ENCODE measurements around the gene ADGRD2. TPM values are rescaled to one million over a fixed set of nuclear protein-coding genes. Genes with fewer than 3 reads are reported as not detected.

Gene ADGRD2
- total RNA-seq, 1 donor from 2014 or later = not detected

DNA sequence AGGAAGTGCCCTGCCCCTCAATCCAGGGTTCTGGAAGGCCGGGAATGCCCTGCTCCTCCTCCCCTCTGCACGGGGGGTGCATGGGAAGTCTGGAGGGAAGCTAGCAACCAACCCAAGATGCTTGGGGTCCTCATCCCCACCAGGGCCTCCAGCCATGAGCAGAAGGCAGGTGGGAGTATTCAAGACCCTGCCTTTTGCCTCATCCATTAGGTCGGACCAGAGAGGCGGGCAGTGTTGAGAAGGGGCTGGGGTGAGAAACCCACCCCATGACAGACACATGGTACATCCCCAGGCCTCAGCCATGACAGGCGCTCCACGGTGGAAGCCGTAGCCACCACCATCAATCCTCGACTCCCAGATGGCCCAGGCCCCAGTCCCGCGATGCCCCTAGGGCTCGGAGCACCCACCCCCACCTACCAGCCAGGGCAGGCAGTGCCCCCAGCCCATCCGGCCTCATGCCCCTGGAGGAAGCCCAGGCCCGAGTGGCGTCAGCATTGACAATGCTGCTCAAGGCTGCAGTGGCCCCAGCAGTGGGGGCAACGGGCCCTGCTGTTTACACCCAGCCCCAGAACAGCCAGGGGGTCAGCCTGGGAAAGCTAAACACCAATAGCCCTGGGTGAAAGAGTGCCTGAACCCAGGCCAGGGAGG, 48.4 kb downstream of the ADGRD2 start:
- H3K27ac Mint-ChIP-seq (ENCODE audit: unreplicated experiment) = no peak overlapping the region
- H3K9me3 Mint-ChIP-seq (ENCODE audit: unreplicated experiment) = no peaks in the 10 kb centered on the region
- H3K4me1 Mint-ChIP-seq (ENCODE audit: unreplicated experiment) = peaks cover under 1% of the 10 kb centered on the region
- no peaks in the 10 kb centered on the region for H3K36me3 Mint-ChIP-seq (ENCODE audit: unreplicated experiment)
- H3K4me3 Mint-ChIP-seq (ENCODE audit: unreplicated experiment) = no peak overlapping the region
- no peak for DNase-seq (ENCODE audit: extremely low spot score, unreplicated experiment)
- TF ChIP-seq, protein P1, sequence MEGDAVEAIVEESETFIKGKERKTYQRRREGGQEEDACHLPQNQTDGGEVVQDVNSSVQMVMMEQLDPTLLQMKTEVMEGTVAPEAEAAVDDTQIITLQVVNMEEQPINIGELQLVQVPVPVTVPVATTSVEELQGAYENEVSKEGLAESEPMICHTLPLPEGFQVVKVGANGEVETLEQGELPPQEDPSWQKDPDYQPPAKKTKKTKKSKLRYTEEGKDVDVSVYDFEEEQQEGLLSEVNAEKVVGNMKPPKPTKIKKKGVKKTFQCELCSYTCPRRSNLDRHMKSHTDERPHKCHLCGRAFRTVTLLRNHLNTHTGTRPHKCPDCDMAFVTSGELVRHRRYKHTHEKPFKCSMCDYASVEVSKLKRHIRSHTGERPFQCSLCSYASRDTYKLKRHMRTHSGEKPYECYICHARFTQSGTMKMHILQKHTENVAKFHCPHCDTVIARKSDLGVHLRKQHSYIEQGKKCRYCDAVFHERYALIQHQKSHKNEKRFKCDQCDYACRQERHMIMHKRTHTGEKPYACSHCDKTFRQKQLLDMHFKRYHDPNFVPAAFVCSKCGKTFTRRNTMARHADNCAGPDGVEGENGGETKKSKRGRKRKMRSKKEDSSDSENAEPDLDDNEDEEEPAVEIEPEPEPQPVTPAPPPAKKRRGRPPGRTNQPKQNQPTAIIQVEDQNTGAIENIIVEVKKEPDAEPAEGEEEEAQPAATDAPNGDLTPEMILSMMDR (IDR thresholded peaks at IDR 0.05) = no peak
- peaks cover 48% of the 10 kb centered on the region for H3K27me3 Mint-ChIP-seq (ENCODE audit: unreplicated experiment)

DNA sequence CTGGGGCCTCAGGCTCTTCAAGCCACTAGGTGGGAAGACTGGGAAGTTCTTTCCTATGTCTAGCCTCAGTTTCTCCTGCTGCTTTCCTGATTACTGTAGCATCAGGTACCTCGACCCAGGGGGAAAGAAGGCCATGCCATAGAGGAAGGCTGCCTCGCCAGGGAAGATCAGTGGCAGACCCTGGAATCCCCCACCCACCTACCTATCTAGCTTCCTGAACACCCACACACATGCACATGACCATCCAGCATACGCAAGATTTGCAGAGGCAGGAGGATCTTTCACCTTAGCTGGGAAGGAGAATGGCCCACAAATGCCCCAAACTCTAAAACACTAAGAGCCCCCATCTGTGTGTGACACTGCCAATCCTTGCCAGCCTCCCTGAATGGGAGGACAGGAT, 49.0 kb downstream of the ADGRD2 start:
- H3K27me3 Mint-ChIP-seq (ENCODE audit: unreplicated experiment) = peaks cover 49% of the 10 kb centered on the region

DNA sequence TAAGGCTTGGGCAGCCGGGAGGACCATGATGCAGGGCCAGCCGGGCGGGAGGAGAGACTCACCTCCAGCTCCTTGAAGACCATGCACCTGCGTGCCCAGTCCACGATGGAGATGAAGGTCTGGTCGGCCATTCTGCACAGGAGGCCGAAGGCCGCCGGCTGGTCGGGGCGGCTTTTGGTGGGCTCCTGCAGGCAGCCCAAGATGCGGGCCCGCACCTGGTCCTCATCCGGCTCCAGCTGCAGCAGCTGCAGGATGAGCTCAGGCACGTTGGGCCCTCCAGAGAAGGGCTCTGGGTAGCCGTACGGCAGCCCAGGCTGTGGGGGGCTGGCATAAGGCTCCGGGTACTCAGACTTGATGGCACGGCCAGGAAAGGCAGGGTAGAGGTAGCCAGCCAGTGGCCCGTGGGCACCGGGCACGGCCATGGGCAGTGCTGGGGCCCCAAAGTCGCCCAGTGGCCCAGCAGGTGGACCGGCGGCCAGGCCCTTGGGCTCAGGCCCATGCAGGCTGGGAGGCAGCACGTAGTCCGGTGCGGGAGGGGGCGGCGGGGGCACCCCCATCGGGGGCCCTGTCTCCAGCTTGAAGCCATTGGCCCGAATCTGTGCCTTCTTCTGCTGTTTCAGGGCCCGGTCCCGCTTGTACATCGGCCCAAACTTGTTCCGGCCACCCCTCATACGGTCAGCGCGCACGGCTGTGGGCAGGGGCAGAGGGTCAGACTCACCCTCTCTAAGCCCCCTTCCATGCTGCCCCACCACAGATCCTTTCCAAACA, 50.0 kb downstream of the ADGRD2 start:
- Mint-ChIP-seq H3K4me3 (ENCODE audit: unreplicated experiment) (no peak overlapping the region), H3K9me3 (ENCODE audit: unreplicated experiment) (no peaks in the 10 kb centered on the region), H3K36me3 (ENCODE audit: unreplicated experiment) (peaks cover 2% of the 10 kb centered on the region), H3K4me1 (ENCODE audit: unreplicated experiment) (peaks cover 5% of the 10 kb centered on the region), H3K27me3 (ENCODE audit: unreplicated experiment) (peaks cover 46% of the 10 kb centered on the region), H3K27ac (ENCODE audit: unreplicated experiment) (no peak overlapping the region)
- TF ChIP-seq, protein P1 (IDR thresholded peaks at IDR 0.05) = no peak
- no peak for DNase-seq (ENCODE audit: extremely low spot score, unreplicated experiment)

More for the DNA sequence above, 49.0 kb downstream of the ADGRD2 start:
- Mint-ChIP-seq H3K4me1 (ENCODE audit: unreplicated experiment) (peaks cover 5% of the 10 kb centered on the region), H3K4me3 (ENCODE audit: unreplicated experiment) (no peak overlapping the region), H3K9me3 (ENCODE audit: unreplicated experiment) (no peaks in the 10 kb centered on the region), H3K27ac (ENCODE audit: unreplicated experiment) (no peak overlapping the region), H3K36me3 (ENCODE audit: unreplicated experiment) (peaks cover 2% of the 10 kb centered on the region)
- no peak for DNase-seq (ENCODE audit: extremely low spot score, unreplicated experiment)
- TF ChIP-seq, protein P1 (IDR thresholded peaks at IDR 0.05) = no peak

DNA sequence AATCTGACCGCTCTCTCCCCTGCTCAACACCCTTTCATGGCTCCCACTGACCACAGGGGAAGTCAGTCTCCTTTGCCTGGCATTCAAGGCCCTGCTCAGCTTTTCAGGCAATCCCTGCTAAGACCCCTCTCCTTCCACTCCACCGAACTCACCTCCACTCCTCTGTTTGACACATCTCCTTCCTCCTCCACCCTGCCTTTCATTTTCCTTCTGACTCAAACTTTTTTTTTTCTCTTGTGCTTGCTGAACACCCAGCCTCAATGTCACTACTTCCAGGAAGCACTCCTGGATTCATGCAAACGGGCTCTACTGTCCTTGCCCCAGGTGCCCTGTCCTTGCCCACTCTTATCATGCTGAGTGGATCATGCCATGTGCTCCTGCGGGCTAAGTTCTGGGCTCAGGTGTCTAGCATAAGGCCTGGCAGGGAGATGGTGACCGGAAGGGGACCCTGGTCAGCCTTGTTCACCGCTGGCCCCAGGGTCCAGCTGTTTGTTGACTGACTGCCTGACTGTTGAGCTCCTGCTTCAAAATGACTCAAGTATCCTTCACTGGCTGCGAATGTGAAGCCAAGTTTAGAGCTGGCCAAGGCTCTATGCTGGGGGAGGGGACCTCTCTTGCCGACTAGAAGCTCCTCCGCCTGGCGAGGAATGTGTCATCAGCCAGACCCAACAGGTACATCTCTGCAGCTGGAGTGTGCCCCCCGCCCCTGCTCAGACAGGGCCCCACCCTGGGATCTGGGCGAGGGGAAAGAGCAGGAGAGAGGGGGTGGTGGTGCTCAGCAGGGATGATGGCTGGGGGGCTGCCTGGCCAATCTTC, 50.8 kb downstream of the ADGRD2 start:
- H3K27ac Mint-ChIP-seq (ENCODE audit: unreplicated experiment) = no peak overlapping the region
- H3K9me3 Mint-ChIP-seq (ENCODE audit: unreplicated experiment) = no peaks in the 10 kb centered on the region
- peaks cover 43% of the 10 kb centered on the region for H3K27me3 Mint-ChIP-seq (ENCODE audit: unreplicated experiment)
- no peak overlapping the region for H3K4me3 Mint-ChIP-seq (ENCODE audit: unreplicated experiment)
- no peak for DNase-seq (ENCODE audit: extremely low spot score, unreplicated experiment)
- TF ChIP-seq, protein P1 (IDR thresholded peaks at IDR 0.05) = no peak
- peaks cover 2% of the 10 kb centered on the region for H3K36me3 Mint-ChIP-seq (ENCODE audit: unreplicated experiment)
- H3K4me1 Mint-ChIP-seq (ENCODE audit: unreplicated experiment) = peaks cover 5% of the 10 kb centered on the region

Measured in osteocyte (in vitro differentiated cells).